ENCODE results near the gene PGAP2.
A peak's percentile ranks its signal among the peaks of the same experiment; 100 is the strongest.
"Not testable (repeated sequence)": the region's sequence is repeated elsewhere in the genome, so short reads cannot be mapped to it uniquely, and the experiment has no call there.

PGAP2 gene

GRCh38 chr11:3807909-3808860 is at the start of gene PGAP2:
PGAP2 (plus strand) TSS chr11:3808560; CDS start chr11:3811260, 2,700 bp downstream.
- peak in 2 of 3 donors; percentile 25 to 35 for DNase-seq (ENCODE audit: low read depth in 3 of 3)

GRCh38 chr11:3764266-3764665 is 44.1 kb upstream of the PGAP2 start:
- no peak for DNase-seq (ENCODE audit: low read depth in 3 of 3)

GRCh38 chr11:3766836-3767235 is 41.5 kb upstream of the PGAP2 start:
- DNase-seq (ENCODE audit: low read depth in 3 of 3) = not testable (repeated sequence)

GRCh38 chr11:3767536-3767935 is 40.8 kb upstream of the PGAP2 start:
- DNase-seq (ENCODE audit: low read depth in 3 of 3) = no peak

- no peak for DNase-seq (ENCODE audit: low read depth in 3 of 3)
These were observed 35.2 kb upstream of the PGAP2 start for GRCh38 chr11:3773180-3773579.

GRCh38 chr11:3775736-3776406 is 32.5 kb upstream of the PGAP2 start:
- no peak for DNase-seq (ENCODE audit: low read depth in 3 of 3)

- DNase-seq (ENCODE audit: low read depth in 3 of 3) = no peak
These were observed 26.9 kb upstream of the PGAP2 start for GRCh38 chr11:3781423-3781822.

GRCh38 chr11:3782963-3783362 is 25.4 kb upstream of the PGAP2 start:
- DNase-seq (ENCODE audit: low read depth in 3 of 3) = no peak

- no peak for DNase-seq (ENCODE audit: low read depth in 3 of 3)
These were observed 24.7 kb upstream of the PGAP2 start for GRCh38 chr11:3783611-3784010.

GRCh38 chr11:3786781-3787428 is 21.5 kb upstream of the PGAP2 start:
- no peak for DNase-seq (ENCODE audit: low read depth in 3 of 3)

- DNase-seq (ENCODE audit: low read depth in 3 of 3) = not testable (repeated sequence)
These were observed 14.0 kb upstream of the PGAP2 start for GRCh38 chr11:3794387-3794786.

- DNase-seq (ENCODE audit: low read depth in 3 of 3) = no peak
These were observed 13.0 kb upstream of the PGAP2 start for GRCh38 chr11:3795131-3796001.

- DNase-seq (ENCODE audit: low read depth in 3 of 3) = no peak
These were observed 12.4 kb upstream of the PGAP2 start for GRCh38 chr11:3796002-3796311.

- no peak for DNase-seq (ENCODE audit: low read depth in 3 of 3)
These were observed 12.0 kb upstream of the PGAP2 start for GRCh38 chr11:3796346-3796745.

GRCh38 chr11:3796801-3797328 is 11.5 kb upstream of the PGAP2 start:
- DNase-seq (ENCODE audit: low read depth in 3 of 3) = no peak

GRCh38 chr11:3797329-3798090 is 10.8 kb upstream of the PGAP2 start, which contains the start of gene NUP98:
NUP98 (minus strand) TSS chr11:3797554; CDS start chr11:3782117, 15,437 bp downstream.
- peak; percentile 98 to 100 (median 99) for DNase-seq (ENCODE audit: low read depth in 3 of 3)

- no peak for DNase-seq (ENCODE audit: low read depth in 3 of 3)
These were observed 9.2 kb upstream of the PGAP2 start for GRCh38 chr11:3799143-3799542.

- DNase-seq (ENCODE audit: low read depth in 3 of 3) = no peak
These were observed 8.5 kb upstream of the PGAP2 start for GRCh38 chr11:3799873-3800272.

- no peak for DNase-seq (ENCODE audit: low read depth in 3 of 3)
These were observed 6.2 kb upstream of the PGAP2 start for GRCh38 chr11:3802011-3802790.
